ENCODE results near the gene DPYSL4. TPM values are rescaled to one million over a fixed set of nuclear protein-coding genes. Genes with fewer than 3 reads are reported as not detected.

The DPYSL4 gene
- total RNA-seq, 2 experiments from 2014 or later = 19.9 to 22.2 TPM

GRCh38 chr10:132199854-132200311, 13.1 kb downstream of the DPYSL4 start:
- Mint-ChIP-seq H3K27me3 (no peaks in the 10 kb centered on the region), H3K4me1 (no peaks in the 10 kb centered on the region), H3K4me3 (no peak overlapping the region), H3K27ac (no peak overlapping the region), H3K9me3 (no peaks in the 10 kb centered on the region), H3K36me3 (no peaks in the 10 kb centered on the region)
- no peak for DNase-seq

- Mint-ChIP-seq H3K9me3 (no peaks in the 10 kb centered on the region), H3K4me1 (no peaks in the 10 kb centered on the region), H3K36me3 (no peaks in the 10 kb centered on the region), H3K4me3 (no peak overlapping the region), H3K27me3 (no peaks in the 10 kb centered on the region), H3K27ac (no peak overlapping the region)
- no peak for DNase-seq
Observed at GRCh38 chr10:132200344-132201110, 13.8 kb downstream of the DPYSL4 start.

GRCh38 chr10:132201111-132201969, 14.6 kb downstream of the DPYSL4 start:
- Mint-ChIP-seq H3K9me3 (no peaks in the 10 kb centered on the region), H3K36me3 (no peaks in the 10 kb centered on the region), H3K27me3 (no peaks in the 10 kb centered on the region), H3K4me3 (no peak overlapping the region), H3K4me1 (no peaks in the 10 kb centered on the region), H3K27ac (no peak overlapping the region)
- DNase-seq = no peak

GRCh38 chr10:132202070-132202970, 15.6 kb downstream of the DPYSL4 start:
- Mint-ChIP-seq H3K9me3 (no peaks in the 10 kb centered on the region), H3K27me3 (no peaks in the 10 kb centered on the region), H3K36me3 (no peaks in the 10 kb centered on the region), H3K4me3 (no peak overlapping the region), H3K4me1 (no peaks in the 10 kb centered on the region), H3K27ac (no peak overlapping the region)
- DNase-seq = no peak

- H3K27ac Mint-ChIP-seq = no peak overlapping the region
- no peaks in the 10 kb centered on the region for H3K27me3 Mint-ChIP-seq
- no peaks in the 10 kb centered on the region for H3K9me3 Mint-ChIP-seq
- no peak for DNase-seq
- H3K4me1 Mint-ChIP-seq = no peaks in the 10 kb centered on the region
- H3K36me3 Mint-ChIP-seq = no peaks in the 10 kb centered on the region
- H3K4me3 Mint-ChIP-seq = no peak overlapping the region
Observed at GRCh38 chr10:132203256-132204077, 16.7 kb downstream of the DPYSL4 start.

GRCh38 chr10:132204078-132204780, 17.5 kb downstream of the DPYSL4 start:
- Mint-ChIP-seq H3K4me3 (no peak overlapping the region), H3K9me3 (no peaks in the 10 kb centered on the region), H3K36me3 (no peaks in the 10 kb centered on the region), H3K27ac (no peak overlapping the region), H3K4me1 (no peaks in the 10 kb centered on the region), H3K27me3 (no peaks in the 10 kb centered on the region)
- DNase-seq = no peak

GRCh38 chr10:132204781-132205473, 18.2 kb downstream of the DPYSL4 start:
- Mint-ChIP-seq H3K4me1 (no peaks in the 10 kb centered on the region), H3K9me3 (no peaks in the 10 kb centered on the region), H3K36me3 (no peaks in the 10 kb centered on the region), H3K27ac (no peak overlapping the region), H3K4me3 (no peak overlapping the region), H3K27me3 (no peaks in the 10 kb centered on the region)
- DNase-seq = no peak

- Mint-ChIP-seq H3K27me3 (no peaks in the 10 kb centered on the region), H3K4me1 (no peaks in the 10 kb centered on the region), H3K27ac (no peak overlapping the region), H3K4me3 (no peak overlapping the region), H3K36me3 (no peaks in the 10 kb centered on the region), H3K9me3 (no peaks in the 10 kb centered on the region)
- DNase-seq = no peak
Observed at GRCh38 chr10:132205650-132206376, 19.1 kb downstream of the DPYSL4 start.

GRCh38 chr10:132206377-132206745, 19.6 kb downstream of the DPYSL4 start:
- Mint-ChIP-seq H3K36me3 (no peaks in the 10 kb centered on the region), H3K4me3 (no peak overlapping the region), H3K9me3 (no peaks in the 10 kb centered on the region)

GRCh38 chr10:132206806-132207535, 20.2 kb downstream of the DPYSL4 start:
- DNase-seq = no peak
- Mint-ChIP-seq H3K4me1 (no peaks in the 10 kb centered on the region), H3K36me3 (peaks cover under 1% of the 10 kb centered on the region), H3K4me3 (no peak overlapping the region), H3K27me3 (no peaks in the 10 kb centered on the region), H3K27ac (no peak overlapping the region), H3K9me3 (no peaks in the 10 kb centered on the region)

More at GRCh38 chr10:132206377-132206745, 19.6 kb downstream of the DPYSL4 start:
- no peaks in the 10 kb centered on the region for H3K27me3 Mint-ChIP-seq
- no peaks in the 10 kb centered on the region for H3K4me1 Mint-ChIP-seq
- no peak overlapping the region for H3K27ac Mint-ChIP-seq
- DNase-seq = no peak

- Mint-ChIP-seq H3K27ac (no peak overlapping the region), H3K27me3 (no peaks in the 10 kb centered on the region), H3K36me3 (peaks cover 8% of the 10 kb centered on the region), H3K4me1 (no peaks in the 10 kb centered on the region), H3K9me3 (no peaks in the 10 kb centered on the region), H3K4me3 (no peak overlapping the region)
- DNase-seq = no peak
Observed at GRCh38 chr10:132207536-132208461, 21.1 kb downstream of the DPYSL4 start.

Measured in activated naive CD8-positive, alpha-beta T cell treated with anti-CD3 and anti-CD28 coated beads for 36 hours (primary cell).